Activated CD4-positive, alpha-beta T cell treated with anti-CD3 and anti-CD28 coated beads, Interleukin-2, amount 50 U/mL, for 48 hours (primary cell): Measurements from ENCODE around the gene JPH3.

Experiments used
- DNase-seq, 2 experiments: peaks; one replicate each; pipeline ENCODE4 v3.0.0-alpha.2; 2020

Gene JPH3

GRCh38 chr16:87627542-87628245 is 25.4 kb downstream of the JPH3 start:
- DNase-seq, result no peak

GRCh38 chr16:87628246-87628923 is 26.1 kb downstream of the JPH3 start:
- no peak for DNase-seq

DNA sequence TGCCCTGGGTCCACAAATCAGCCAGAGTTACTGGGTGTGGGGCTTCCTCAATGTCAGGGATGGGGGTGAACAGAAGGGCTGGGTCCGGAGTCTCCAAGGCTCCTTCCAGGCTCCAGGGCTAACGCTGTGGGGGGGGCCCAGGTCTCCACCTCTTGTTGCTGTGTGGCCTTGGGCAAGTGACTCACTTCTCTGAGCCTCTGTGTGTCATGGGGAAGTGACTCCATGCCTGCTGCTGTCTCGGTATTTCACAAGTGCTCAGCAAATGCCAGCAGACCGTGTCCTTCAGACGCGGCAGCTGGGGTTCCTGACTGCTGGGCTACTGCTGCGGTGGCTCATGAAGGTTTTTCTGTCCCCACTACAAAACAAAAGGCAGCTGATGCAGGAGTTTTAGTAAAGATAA is 26.6 kb downstream of the JPH3 start:
- DNase-seq, result no peak

GRCh38 chr16:87631067-87631466 is 28.8 kb downstream of the JPH3 start:
- DNase-seq, result no peak

- no peak for DNase-seq
These were observed 32.1 kb downstream of the JPH3 start for GRCh38 chr16:87634411-87634810.

DNA sequence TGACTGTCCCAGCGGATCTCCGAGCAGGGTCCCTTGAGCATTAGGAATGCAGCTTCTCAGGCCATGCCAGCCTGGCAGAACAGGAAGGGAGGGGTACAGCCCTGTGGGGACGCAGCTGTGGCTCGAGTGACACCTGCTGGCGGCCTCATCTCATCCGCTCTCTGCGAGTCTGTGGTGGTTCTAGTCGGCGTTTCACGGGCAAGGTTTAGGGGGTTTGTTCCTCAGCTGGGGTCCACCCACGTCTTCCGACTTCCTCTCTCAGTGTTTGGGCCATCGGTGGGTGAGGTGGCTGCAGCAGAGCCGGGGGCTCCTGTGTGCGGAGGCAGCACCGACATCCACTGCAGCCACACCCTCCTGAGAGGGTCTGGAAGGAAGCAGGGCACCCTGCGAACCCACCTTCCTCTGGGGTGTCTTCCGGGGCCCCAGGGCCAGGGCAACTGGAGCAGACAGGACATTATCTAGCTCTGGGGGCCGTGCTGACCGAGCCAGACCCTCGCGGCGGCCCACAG is 33.3 kb downstream of the JPH3 start:
- peak; percentile 75 to 82 for DNase-seq

DNA sequence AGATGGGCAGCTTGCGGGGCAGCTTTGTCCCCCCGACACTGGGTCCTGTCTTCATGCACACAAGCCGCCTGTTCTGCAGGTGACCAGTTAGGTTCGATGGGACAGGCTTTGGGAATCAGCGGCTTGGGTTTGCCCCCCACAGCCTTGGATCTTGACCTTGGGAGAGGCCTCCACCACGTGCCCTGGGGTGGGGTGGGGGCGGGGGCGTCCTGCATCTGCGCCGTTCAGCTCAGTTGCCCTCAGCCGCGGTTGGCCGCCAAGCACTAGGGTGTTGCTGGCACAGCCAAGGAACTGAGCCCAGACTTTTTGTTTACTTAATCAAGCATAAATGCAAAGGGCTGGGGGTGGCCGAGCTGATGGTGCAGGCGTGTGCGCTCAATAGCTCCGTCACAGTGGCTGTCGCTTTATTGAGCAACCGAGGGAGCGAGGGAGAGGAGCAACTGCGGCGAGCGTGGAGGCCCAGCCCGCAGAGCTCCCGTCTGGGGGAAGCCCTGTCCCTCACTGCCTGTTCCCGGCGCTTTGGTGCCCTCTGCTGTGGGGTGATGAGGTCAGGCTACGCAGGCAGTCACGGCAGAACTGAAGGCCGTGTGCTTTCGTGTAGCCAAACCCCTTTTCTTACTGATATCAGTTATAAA is 33.9 kb downstream of the JPH3 start:
- DNase-seq, result peak; percentile 88 to 91

- DNase-seq, result no peak
These were observed 34.4 kb downstream of the JPH3 start for GRCh38 chr16:87636741-87637140.

- DNase-seq, result no peak
These were observed 35.0 kb downstream of the JPH3 start for GRCh38 chr16:87637357-87637756.

GRCh38 chr16:87638736-87639135 is 36.4 kb downstream of the JPH3 start:
- DNase-seq, result no peak

DNA sequence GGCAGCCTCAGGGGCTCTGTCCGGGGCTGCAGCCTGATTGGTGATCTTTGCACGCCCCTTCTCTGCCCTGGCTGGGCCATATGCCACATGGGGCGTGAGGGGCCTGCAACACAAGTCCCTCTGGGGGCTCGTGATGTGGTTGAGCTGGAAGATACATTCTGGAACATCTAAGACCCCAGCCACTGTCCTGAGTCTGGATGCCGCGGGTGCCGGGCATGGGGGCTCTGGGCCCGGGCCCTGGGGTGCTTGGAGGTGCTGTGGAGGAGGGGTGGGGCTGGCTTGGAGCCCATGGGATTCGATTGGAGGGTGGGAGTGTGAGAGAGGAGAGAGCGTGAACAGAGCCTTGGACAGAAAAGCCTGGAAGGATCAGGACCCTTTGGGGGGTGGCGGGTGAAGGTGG is 39.4 kb downstream of the JPH3 start:
- DNase-seq, result no peak

DNA sequence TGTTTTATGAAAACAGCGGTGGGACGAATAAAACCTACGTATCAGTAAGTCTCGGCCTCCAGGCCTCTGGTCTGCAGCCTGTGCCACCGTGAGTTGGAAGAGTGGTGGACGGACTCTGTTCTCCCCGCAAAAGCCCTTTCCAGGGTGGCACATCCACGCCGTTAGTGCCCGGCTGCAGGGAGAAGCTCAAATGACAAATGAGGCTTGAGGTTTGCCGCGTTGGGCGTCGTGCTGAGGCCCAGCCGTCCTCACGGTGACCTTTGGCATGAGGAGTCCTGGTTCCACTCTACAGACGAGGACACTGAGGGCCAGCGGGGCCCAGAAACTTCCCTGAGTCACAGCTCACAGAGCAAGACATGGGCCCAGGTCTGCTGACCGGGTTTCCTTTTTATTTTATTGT is 40.2 kb downstream of the JPH3 start:
- DNase-seq, result no peak

DNA sequence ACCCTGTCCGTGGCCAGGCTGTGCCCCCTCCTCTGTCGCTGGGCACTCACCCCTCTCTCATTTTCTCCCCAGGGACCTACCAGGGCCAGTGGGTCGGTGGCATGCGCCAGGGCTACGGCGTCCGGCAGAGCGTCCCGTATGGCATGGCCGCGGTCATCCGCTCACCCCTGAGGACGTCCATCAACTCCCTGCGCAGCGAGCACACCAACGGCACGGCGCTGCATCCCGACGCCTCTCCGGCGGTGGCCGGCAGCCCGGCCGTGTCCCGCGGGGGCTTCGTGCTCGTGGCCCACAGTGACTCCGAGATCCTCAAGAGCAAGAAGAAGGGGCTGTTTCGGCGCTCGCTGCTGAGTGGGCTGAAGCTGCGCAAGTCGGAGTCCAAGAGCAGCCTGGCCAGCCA is 41.9 kb downstream of the JPH3 start:
- DNase-seq, result no peak

- DNase-seq, result no peak
These were observed 42.3 kb downstream of the JPH3 start for GRCh38 chr16:87644596-87644995.

GRCh38 chr16:87645802-87646201 is 43.5 kb downstream of the JPH3 start:
- DNase-seq, result no peak

DNA sequence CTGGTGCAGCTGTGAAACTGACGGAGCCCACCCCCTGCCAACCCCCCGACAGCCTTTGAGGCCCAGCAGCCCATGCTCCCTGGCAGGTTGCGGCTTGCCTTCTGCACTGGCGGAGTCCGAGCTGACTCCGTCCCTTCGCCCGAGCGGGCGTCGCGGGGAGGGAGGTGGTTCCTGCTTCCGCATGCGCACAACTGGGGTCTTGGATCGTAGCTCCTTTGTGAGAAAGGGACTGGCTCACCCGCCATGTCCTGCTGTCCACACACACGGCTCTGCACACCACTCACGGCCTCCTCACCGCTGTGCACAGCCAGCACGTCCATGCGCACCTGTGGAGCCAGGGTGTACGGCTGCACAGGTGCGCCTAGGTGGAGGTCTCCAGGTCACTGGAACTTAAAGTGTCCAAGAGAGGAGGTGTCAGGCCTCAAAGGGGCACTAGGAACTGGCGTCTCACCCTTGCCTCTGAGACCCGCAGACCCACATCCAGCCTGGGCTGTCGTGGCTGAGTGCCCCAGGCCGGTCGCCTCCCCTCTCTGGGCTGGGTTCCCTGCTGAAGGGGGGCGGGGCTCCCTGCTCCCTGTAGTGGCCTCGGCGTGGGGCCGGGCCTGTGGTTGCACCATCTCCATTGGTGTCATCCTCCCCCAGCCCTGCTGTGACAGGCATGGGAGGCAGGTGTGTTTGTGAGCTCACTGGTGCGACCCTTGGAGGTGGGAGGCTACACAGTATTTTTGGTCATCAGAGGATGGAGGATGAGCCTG is 45.3 kb downstream of the JPH3 start:
- no peak for DNase-seq

GRCh38 chr16:87648236-87648635 is 45.9 kb downstream of the JPH3 start:
- no peak for DNase-seq

DNA sequence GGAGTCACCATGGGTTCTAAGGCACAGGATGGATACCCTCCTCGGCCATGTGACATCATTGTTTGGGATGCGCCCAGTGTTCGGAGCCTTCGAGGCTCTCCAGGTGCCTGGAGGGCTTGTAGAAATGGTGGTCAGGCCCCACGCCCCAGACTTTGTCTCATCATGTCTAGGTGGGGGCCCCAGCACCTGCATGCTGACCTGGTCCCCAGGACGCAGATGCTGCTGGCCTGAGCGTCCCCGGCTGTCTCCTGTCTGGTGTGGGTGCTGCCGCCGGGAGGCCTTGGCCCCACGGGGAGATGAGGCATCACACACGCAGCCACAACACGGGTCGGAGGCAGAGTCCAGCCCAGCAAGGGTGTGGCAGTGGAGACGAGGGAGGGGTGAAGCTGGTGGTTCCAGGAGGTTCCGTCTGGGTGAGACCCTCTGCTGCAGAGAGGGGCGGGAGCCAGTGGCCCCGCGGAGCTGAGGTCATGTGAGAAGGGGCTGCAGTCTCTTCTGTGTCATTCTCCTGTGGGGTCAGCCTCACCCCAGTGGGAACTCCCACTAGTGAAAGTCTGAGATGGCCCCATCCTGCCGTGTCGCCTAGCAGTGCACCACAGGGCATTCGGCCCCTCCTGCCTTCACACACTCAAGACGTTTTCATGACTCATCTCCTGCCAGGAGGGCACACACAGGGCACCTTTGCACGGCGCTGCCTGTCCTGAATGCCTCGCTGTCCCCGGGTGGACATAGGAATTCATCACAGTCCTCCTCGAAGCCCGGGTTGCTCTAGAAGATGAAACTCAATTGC is 46.6 kb downstream of the JPH3 start:
- no peak for DNase-seq

DNA sequence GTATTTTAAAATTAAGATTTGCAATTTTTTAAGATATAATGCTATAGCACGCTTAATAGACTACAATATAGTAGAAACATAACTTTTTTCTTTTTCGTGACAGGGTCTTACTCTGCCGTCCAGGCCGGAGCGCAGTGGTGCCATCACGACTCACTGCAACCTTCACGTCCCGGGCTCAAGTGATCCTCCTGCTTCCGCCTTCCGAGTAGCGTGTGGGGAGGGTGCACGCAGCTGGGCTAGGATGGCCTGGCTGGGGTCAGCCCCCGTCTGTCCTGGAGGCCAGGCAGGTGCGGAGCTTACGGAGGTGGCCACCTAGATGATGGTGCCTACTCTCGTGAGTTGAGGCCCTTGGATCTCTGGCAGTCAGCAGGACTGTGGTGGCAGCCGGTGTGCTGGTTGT is 50.1 kb downstream of the JPH3 start:
- no peak for DNase-seq

GRCh38 chr16:87652799-87653198 is 50.5 kb downstream of the JPH3 start:
- no peak for DNase-seq

DNA sequence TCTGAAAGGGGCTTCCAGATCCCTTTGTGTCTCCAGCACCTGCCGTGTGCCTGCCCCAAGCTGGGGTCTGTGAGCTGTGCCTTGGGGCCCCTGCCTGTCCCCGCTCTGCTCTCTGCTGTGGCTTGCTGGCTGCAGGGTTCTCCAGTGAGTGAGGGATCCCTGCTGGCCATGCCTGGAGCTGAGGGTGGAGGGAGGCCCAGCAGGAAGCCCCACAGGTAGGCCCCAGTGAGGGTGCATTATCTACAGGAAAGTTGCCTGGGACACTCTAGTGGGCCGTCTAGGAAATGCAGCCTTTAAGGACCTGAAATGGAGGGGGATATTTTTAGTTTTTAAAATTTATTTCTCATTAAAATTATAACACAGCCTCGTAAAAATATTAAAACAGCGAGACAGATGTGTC is 50.9 kb downstream of the JPH3 start:
- no peak for DNase-seq

- DNase-seq, result no peak
These were observed 52.5 kb downstream of the JPH3 start for GRCh38 chr16:87654826-87655225.

- no peak for DNase-seq
These were observed 54.0 kb downstream of the JPH3 start for GRCh38 chr16:87656328-87656727.
